ENCODE data around the gene NRCAM.

DNA sequence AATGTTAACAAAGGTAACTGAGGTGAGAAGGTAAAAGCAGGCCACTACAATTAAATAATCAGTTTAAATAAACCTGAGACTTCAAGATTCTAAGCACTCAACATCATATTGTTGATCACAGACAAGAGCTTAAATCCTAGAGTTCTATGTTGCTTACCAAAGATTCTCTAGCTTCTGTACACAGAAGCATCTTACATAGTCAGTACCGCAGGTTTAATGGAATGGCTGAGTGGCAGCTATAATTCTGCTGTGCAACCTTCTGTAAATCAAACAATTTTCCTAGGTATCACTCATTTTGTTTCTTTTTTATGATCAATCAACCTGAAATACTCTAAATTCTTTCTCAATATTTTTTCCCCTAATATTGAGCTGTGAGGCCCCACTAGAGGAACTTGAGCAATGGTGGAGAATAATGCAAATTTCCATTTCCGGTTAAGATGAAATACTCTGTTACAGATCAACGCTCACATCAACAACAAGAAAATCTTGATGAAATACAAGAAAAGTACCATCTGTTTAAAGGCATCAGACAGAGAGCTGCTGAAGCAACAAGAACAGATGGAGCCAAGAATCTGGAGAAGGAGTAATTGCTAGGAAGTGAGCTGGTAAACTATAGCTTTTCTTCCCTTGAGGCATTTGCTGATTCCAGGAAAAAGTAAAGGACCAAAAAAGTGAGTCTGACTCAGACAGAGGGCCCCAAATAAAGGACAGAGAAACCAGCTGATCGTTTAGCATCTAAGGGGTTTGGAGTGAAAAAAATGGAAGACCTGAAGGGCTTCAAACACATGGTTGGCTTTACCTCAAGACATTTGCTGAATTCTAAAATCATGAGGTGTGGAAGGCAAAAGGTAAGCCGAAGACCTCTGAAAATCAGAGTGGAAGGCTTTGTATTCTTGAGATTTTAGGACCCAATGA, 47.1 kb upstream of the NRCAM start:
- TF ChIP-seq CTCF (IDR thresholded peaks at IDR 0.05; ENCODE audit: insufficient read depth, low read depth, low read length), result no peak
- no peak for TF ChIP-seq EZH2 (IDR thresholded peaks at IDR 0.05; ENCODE audit: insufficient read depth, low read length)
